ENCODE data around the gene GXYLT1.

DNA sequence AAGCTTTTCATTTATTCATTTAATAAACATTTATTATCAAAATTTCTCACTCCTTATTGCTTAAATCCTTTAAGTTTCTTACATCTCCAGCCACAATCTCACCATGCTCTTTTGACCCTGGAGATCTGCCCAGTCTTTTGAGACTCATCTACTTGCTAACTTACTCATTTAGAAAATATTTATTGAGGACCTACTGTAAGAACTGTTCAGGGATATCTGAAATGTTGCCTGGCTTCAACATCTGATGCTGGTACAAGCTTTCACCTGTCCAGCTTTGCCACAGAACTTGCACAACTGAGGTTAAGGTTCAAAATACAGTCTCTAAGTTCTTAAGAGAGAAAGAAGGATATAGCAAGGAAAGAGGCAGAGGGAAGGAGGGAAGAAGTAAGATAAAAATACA is 17.5 kb upstream of the GXYLT1 start:
- TF ChIP-seq POLR2AphosphoS5 (IDR thresholded peaks at IDR 0.05; ENCODE audit: insufficient read depth, low read depth, low read length) (no peak), MAX (IDR thresholded peaks at IDR 0.05; ENCODE audit: insufficient read depth, insufficient read length) (no peak), CTCF (IDR thresholded peaks at IDR 0.05; ENCODE audit: extremely low read depth in 1 of 2, insufficient read depth in 1 of 2, low read depth in 1 of 2, low read length in 2 of 2) (no peak), EZH2 (IDR thresholded peaks at IDR 0.05; ENCODE audit: borderline replicate concordance, low read depth, low read length, severe bottlenecking) (no peak), POLR2A (IDR thresholded peaks at IDR 0.05; ENCODE audit: low read depth, low read length) (no peak), MYC (IDR thresholded peaks at IDR 0.05; ENCODE audit: low read depth, low read length) (no peak)
